ENCODE data around the gene VIPR2.

VIPR2 gene

DNA sequence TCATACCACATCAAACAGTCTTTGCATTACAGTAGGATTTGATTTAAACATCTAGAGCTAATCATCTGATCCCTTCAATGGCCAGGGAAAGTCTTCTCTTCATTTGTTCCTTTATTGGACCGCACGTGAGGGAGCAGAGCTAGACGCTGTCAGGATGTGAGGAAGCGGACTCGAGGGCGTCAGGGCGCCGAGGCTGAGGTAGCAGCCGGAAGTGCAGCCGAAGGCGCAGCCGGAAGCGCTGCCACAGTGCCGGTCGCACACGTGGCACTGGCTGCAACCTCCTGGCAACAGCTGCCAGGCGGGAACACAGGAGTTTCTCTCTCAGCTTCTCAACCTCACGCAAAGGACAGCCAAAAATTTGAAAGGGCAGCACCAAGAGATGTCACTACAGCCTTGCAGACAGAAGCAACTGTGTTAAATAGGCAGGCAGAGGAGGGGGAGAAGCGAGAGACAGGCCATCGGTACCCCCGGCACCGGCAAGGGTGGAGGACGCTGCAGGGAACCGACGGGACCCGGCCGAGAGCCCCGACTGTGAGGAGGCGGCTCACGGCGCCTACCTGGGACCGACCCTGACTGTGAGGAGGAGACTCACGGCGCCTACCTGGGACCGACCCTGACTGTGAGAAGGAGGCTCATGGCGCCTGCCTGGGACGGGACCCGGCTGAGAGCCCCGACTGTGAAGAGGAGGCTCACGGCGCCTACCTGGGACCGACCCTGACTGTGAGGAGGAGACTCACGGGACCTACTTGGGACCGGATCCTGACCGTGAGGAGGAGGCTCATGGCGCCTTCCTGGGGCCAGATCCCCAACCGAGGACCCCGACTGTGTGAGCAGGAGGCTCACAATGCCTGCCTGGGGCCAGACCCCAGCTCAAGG is 32.3 kb downstream of the VIPR2 start:
- H3K4me3 ChIP-seq (replicated peaks in 1 of 2; ENCODE audit: low read depth in 2 of 2, low read length in 2 of 2) = no peak overlapping the region
- TF ChIP-seq, protein P1, sequence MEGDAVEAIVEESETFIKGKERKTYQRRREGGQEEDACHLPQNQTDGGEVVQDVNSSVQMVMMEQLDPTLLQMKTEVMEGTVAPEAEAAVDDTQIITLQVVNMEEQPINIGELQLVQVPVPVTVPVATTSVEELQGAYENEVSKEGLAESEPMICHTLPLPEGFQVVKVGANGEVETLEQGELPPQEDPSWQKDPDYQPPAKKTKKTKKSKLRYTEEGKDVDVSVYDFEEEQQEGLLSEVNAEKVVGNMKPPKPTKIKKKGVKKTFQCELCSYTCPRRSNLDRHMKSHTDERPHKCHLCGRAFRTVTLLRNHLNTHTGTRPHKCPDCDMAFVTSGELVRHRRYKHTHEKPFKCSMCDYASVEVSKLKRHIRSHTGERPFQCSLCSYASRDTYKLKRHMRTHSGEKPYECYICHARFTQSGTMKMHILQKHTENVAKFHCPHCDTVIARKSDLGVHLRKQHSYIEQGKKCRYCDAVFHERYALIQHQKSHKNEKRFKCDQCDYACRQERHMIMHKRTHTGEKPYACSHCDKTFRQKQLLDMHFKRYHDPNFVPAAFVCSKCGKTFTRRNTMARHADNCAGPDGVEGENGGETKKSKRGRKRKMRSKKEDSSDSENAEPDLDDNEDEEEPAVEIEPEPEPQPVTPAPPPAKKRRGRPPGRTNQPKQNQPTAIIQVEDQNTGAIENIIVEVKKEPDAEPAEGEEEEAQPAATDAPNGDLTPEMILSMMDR (IDR thresholded peaks at IDR 0.05; ENCODE audit: low read depth, low read length) = no peak
- DNase-seq (ENCODE audit: low read depth in 2 of 2) = no peak

DNA sequence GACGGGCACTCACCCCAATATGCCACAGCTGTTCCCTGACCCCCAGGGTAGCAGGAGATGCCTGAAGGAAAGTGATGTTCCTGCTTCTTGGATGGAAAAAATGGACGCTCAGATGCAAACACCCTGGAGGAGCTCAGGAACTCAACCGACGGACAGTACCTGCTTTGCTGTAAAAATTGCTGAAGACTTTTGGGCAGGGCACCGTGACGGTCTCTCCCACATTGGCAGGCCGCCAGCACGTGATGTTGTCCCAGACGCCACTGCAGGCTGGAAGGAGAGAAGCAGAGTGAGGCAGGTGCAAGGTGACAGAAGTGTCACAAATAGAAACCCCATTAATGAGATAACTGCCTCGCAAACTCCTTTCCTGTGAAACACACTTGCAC is 35.0 kb downstream of the VIPR2 start:
- no peak overlapping the region for H3K4me3 ChIP-seq (replicated peaks in 1 of 2; ENCODE audit: low read depth in 2 of 2, low read length in 2 of 2)
- TF ChIP-seq, protein P1 (IDR thresholded peaks at IDR 0.05; ENCODE audit: low read depth, low read length) = no peak
- no peak for DNase-seq (ENCODE audit: low read depth in 2 of 2)

GRCh38 chr7:159108941-159109652 is 35.6 kb downstream of the VIPR2 start:
- DNase-seq (ENCODE audit: low read depth in 2 of 2) = no peak
- H3K4me3 ChIP-seq (replicated peaks in 1 of 2; ENCODE audit: low read depth in 2 of 2, low read length in 2 of 2) = no peak overlapping the region
- TF ChIP-seq, protein P1 (IDR thresholded peaks at IDR 0.05; ENCODE audit: low read depth, low read length) = no peak

GRCh38 chr7:159108491-159108890 is 36.2 kb downstream of the VIPR2 start:
- DNase-seq (ENCODE audit: low read depth in 2 of 2) = no peak
- no peak overlapping the region for H3K4me3 ChIP-seq (replicated peaks in 1 of 2; ENCODE audit: low read depth in 2 of 2, low read length in 2 of 2)
- TF ChIP-seq, protein P1 (IDR thresholded peaks at IDR 0.05; ENCODE audit: low read depth, low read length) = no peak

GRCh38 chr7:159107161-159107892 is 37.3 kb downstream of the VIPR2 start:
- TF ChIP-seq, protein P1 (IDR thresholded peaks at IDR 0.05; ENCODE audit: low read depth, low read length) = no peak
- DNase-seq (ENCODE audit: low read depth in 2 of 2) = no peak
- H3K4me3 ChIP-seq (replicated peaks in 1 of 2; ENCODE audit: low read depth in 2 of 2, low read length in 2 of 2) = no peak overlapping the region

GRCh38 chr7:159105832-159106811 is 38.5 kb downstream of the VIPR2 start:
- no peak overlapping the region for H3K4me3 ChIP-seq (replicated peaks in 1 of 2; ENCODE audit: low read depth in 2 of 2, low read length in 2 of 2)
- TF ChIP-seq, protein P1 (IDR thresholded peaks at IDR 0.05; ENCODE audit: low read depth, low read length) = no peak
- DNase-seq (ENCODE audit: low read depth in 2 of 2) = no peak
